Measurements from ENCODE around the gene PTPRO. TPM values are rescaled to one million over a fixed set of nuclear protein-coding genes. Genes with fewer than 3 reads are reported as not detected.

The PTPRO gene
- total and polyA plus RNA-seq, 9 donors = 0.74 to 1.5 (median 1.0) TPM

Other genes with a start within 250 kb of the PTPRO start
- 8.1 TPM for gene RERG, start 101.1 kb upstream of the PTPRO start, total RNA-seq
- 1 to 10 TPM; 3.8 to 6.6 (median 5.3) TPM for gene RERG, start 101.1 kb upstream of the PTPRO start, polyA plus RNA-seq (ENCODE audit: insufficient read depth in 1 of 8, insufficient read length in 8 of 8, low replicate concordance in 1 of 8)

Data from muscle of leg (tissue), 9 donors.